ENCODE data around the gene MINDY4B. TPM values are rescaled to one million over a fixed set of nuclear protein-coding genes. Genes with fewer than 3 reads are reported as not detected.
"Not testable (repeated sequence)": the region's sequence is repeated elsewhere in the genome, so short reads cannot be mapped to it uniquely, and the experiment has no call there.

The MINDY4B gene
- total RNA-seq, 2 experiments from 2014 or later: not detected

DNA sequence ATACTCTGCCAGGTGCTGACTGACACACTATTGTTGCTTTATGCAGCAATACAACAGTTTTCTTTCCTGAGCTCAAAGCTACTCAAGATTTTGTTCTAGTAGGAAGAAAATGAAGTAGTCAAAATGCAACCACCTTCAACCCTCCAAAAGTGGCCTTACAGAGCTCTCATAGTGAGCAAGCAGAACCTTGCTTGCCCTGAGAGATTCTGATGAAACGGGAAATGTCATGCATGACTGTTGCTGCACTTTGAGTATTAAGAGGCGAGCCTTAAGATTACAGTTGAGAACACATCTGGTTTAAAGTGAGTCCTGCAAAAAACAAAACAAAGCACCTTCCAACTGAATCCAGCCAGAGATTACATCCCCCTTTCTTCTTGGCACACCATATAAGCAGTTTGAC is 29.7 kb downstream of the MINDY4B start:
- Mint-ChIP-seq H3K36me3 (ENCODE audit: low read depth) (no peaks in the 10 kb centered on the region), H3K27ac (no peak overlapping the region), H3K27me3 (peaks cover 5% of the 10 kb centered on the region), H3K4me1 (peaks cover 5% of the 10 kb centered on the region), H3K9me3 (ENCODE audit: low read depth) (no peaks in the 10 kb centered on the region), H3K4me3 (no peak overlapping the region)
- peak; percentile 74 for ATAC-seq
- DNase-seq: no peak
- POLR2A ChIA-PET: no interaction called here
- intact Hi-C loops (cut with DNase I, micrococcal nuclease): no loop called here
- CTCF ChIA-PET: interaction anchor here (0.9 to 1.9 kb wide), 3 partner anchors 13 to 154 kb away, joined by 3 to 6 read pairs (median 3); no protein-coding TSS in a partner anchor

GRCh38 chr3:150874666-150875219 is 30.5 kb downstream of the MINDY4B start:
- no peak overlapping the region for H3K27ac Mint-ChIP-seq
- POLR2A ChIA-PET: no interaction called here
- peaks cover 5% of the 10 kb centered on the region for H3K27me3 Mint-ChIP-seq
- peaks cover 5% of the 10 kb centered on the region for H3K4me1 Mint-ChIP-seq
- no peaks in the 10 kb centered on the region for H3K36me3 Mint-ChIP-seq (ENCODE audit: low read depth)
- intact Hi-C loops (cut with DNase I, micrococcal nuclease): no loop called here
- H3K4me3 Mint-ChIP-seq: no peak overlapping the region
- H3K9me3 Mint-ChIP-seq (ENCODE audit: low read depth): no peaks in the 10 kb centered on the region
- no peak for DNase-seq
- CTCF ChIA-PET: interaction anchor here (0.6 to 1.9 kb wide), 9 partner anchors 9 to 276 kb away, joined by 3 to 6 read pairs (median 3); no protein-coding TSS in a partner anchor
- ATAC-seq: peak; percentile 33

DNA sequence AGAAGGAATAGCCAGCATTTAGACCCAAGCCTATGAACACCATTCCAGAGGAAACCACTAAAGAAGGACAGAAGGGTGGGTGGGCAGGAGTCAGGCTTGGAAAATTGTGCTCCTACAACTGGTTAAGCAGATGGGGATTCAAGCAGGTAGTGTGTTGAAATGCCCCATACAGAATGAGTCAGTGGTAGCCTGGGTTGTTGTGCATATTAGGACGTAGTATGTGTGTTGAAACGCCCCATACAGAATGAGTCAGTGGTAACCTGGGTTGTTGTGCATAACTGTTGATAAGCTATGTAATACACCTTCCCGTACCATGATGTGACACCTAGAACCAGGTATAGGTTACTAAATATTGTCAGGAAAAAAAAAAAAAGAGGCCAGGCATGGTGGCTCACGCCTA is 34.0 kb downstream of the MINDY4B start:
- Mint-ChIP-seq H3K27ac (no peak overlapping the region), H3K36me3 (ENCODE audit: low read depth) (no peaks in the 10 kb centered on the region), H3K27me3 (peaks cover 13% of the 10 kb centered on the region), H3K9me3 (ENCODE audit: low read depth) (no peaks in the 10 kb centered on the region), H3K4me1 (peaks cover 5% of the 10 kb centered on the region), H3K4me3 (no peak overlapping the region)
- DNase-seq (no peak), ATAC-seq (no peak)
- POLR2A ChIA-PET: no interaction called here
- intact Hi-C loops (cut with DNase I, micrococcal nuclease): no loop called here
- CTCF ChIA-PET: no interaction called here

DNA sequence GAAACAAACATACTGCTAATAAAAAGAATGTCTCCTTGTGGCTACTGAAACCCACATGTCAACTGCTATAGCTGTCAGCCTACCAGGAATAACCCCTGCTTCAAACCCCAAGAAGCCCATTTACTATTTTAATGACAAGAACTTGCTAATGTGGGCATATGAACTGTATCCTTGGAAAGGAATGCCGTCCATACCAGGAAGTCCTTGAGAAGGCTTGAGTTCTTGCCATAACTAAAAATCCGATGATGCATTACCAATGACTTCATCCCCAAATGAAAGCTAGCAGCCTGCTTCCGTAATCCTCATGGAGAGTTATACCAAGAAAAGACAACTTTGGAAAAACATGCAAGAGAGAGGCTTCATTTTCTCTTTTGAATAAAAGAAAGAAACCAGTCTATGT is 34.8 kb downstream of the MINDY4B start:
- DNase-seq (no peak), ATAC-seq (no peak)
- peaks cover 2% of the 10 kb centered on the region for H3K4me1 Mint-ChIP-seq
- no peak overlapping the region for H3K27ac Mint-ChIP-seq
- peaks cover 15% of the 10 kb centered on the region for H3K27me3 Mint-ChIP-seq
- POLR2A ChIA-PET: no interaction called here
- CTCF ChIA-PET: no interaction called here
- no peaks in the 10 kb centered on the region for H3K36me3 Mint-ChIP-seq (ENCODE audit: low read depth)
- no peak overlapping the region for H3K4me3 Mint-ChIP-seq
- no peaks in the 10 kb centered on the region for H3K9me3 Mint-ChIP-seq (ENCODE audit: low read depth)
- intact Hi-C loops (cut with DNase I, micrococcal nuclease): no loop called here

- intact Hi-C loops (cut with DNase I, micrococcal nuclease): loop anchor here in 1 of 2 experiments (10.0 kb wide), 2 partner anchors 263 to 453 kb away; partner anchors contain the start of gene SELENOT
- no peaks in the 10 kb centered on the region for H3K36me3 Mint-ChIP-seq (ENCODE audit: low read depth)
- ChIA-PET CTCF (interaction anchor here (0.7 to 1.5 kb wide), 3 partner anchors 38 to 173 kb away, joined by 3 read pairs; no protein-coding TSS in a partner anchor), POLR2A (no interaction called here)
- H3K9me3 Mint-ChIP-seq (ENCODE audit: low read depth): no peaks in the 10 kb centered on the region
- peaks cover 22% of the 10 kb centered on the region for H3K27me3 Mint-ChIP-seq
- DNase-seq (no peak), ATAC-seq (no peak)
- H3K4me3 Mint-ChIP-seq: no peak overlapping the region
- H3K27ac Mint-ChIP-seq: no peak overlapping the region
- peaks cover 6% of the 10 kb centered on the region for H3K4me1 Mint-ChIP-seq
These were observed 37.0 kb downstream of the MINDY4B start for GRCh38 chr3:150868282-150868681.

DNA sequence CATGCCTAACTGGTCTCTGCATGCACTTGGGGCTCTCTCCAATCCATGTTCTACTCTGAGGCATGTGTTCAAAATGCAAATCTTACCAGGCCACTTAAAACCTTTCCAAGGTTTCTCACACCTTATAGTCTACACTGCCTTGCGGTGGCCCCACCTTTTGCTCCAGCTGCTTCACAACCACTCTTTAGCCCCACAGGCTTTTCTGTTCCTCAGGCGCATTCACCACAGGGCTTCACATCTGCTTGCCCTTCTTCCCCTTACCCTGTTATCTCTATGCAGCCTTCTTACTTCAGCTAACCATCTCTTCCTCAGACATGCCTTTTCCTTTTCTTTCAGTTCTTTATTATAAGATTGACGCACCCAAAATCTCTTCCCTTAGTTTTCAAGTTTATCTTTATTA is 37.8 kb downstream of the MINDY4B start:
- H3K36me3 Mint-ChIP-seq (ENCODE audit: low read depth): no peaks in the 10 kb centered on the region
- ChIA-PET CTCF (interaction anchor here (1.5 kb wide), 1 partner anchor 145 kb away, joined by 6 read pairs; no protein-coding TSS in a partner anchor), POLR2A (no interaction called here)
- peaks cover 22% of the 10 kb centered on the region for H3K27me3 Mint-ChIP-seq
- H3K9me3 Mint-ChIP-seq (ENCODE audit: low read depth): no peaks in the 10 kb centered on the region
- DNase-seq: no peak
- H3K27ac Mint-ChIP-seq: no peak overlapping the region
- intact Hi-C loops (cut with DNase I, micrococcal nuclease): loop anchor here in 1 of 2 experiments (10.0 kb wide), 2 partner anchors 263 to 453 kb away; partner anchors contain the start of gene SELENOT
- H3K4me3 Mint-ChIP-seq: no peak overlapping the region
- no peak for ATAC-seq
- H3K4me1 Mint-ChIP-seq: peaks cover 6% of the 10 kb centered on the region

DNA sequence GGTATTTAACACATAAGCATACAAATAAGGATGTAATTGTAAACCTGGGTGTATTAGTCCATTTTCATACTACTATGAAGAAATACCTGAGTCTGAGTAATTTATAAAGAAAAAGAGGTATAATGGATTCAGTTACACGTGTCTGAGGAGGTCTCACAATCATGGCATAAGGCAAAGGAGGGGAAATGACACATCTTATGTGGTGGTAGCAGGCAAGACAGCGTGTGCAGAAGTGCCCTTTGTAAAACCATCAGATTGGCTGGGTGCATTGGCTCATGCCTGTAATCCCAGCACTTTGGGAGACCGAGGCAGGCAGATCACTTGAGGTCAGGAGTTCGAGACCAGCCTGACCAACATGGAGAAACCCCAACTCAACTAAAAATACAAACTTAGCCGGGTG is 41.3 kb downstream of the MINDY4B start:
- ATAC-seq: peak; percentile 50
- H3K27me3 Mint-ChIP-seq: peaks cover 22% of the 10 kb centered on the region
- H3K4me1 Mint-ChIP-seq; H3K36me3 Mint-ChIP-seq (ENCODE audit: low read depth); H3K4me3 Mint-ChIP-seq; H3K9me3 Mint-ChIP-seq (ENCODE audit: low read depth); H3K27ac Mint-ChIP-seq; DNase-seq: not testable (repeated sequence)
- ChIA-PET POLR2A (interaction anchor here (0.6 to 0.7 kb wide), 2 partner anchors 98 to 1347 kb away, joined by 3 read pairs; no protein-coding TSS in a partner anchor), CTCF (interaction anchor here (1.1 to 5.2 kb wide), 6 partner anchors 20 to 229 kb away, joined by 3 to 28 read pairs (median 6); no protein-coding TSS in a partner anchor)
- intact Hi-C loops (cut with DNase I, micrococcal nuclease): loop anchor here in 1 of 2 experiments (2.0 to 10.0 kb wide), 4 partner anchors 77 to 449 kb away; partner anchors contain the start of gene SELENOT

DNA sequence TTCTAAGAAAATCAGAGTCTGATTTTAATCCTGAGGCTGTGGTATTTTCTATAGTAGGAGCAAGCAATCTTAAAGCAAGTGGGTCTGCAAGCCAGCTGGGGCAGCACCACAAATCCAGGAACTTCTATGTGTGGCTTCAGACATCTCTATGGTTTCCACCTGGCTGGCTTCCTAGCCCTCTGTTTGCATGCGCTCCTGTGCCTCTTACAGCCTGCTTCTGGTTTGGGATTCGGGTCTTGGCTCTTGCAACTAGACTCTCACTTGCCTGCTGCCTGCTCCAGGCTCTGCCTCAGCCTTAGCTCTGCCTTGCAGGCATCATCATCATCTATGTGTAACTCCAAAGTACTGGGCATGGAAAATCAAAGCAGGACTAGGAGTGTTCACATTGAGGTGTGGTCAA is 43.4 kb downstream of the MINDY4B start:
- no peak for DNase-seq
- no peak overlapping the region for H3K4me3 Mint-ChIP-seq
- H3K27ac Mint-ChIP-seq: no peak overlapping the region
- no peaks in the 10 kb centered on the region for H3K9me3 Mint-ChIP-seq (ENCODE audit: low read depth)
- peaks cover 15% of the 10 kb centered on the region for H3K27me3 Mint-ChIP-seq
- intact Hi-C loops (cut with DNase I, micrococcal nuclease): loop anchor here in 1 of 2 experiments (10.0 kb wide), 2 partner anchors 257 to 447 kb away; partner anchors contain the start of gene SELENOT
- H3K36me3 Mint-ChIP-seq (ENCODE audit: low read depth): no peaks in the 10 kb centered on the region
- H3K4me1 Mint-ChIP-seq: peaks cover 6% of the 10 kb centered on the region
- CTCF ChIA-PET: interaction anchor here (0.7 to 5.2 kb wide), 4 partner anchors 13 to 641 kb away, joined by 3 to 28 read pairs (median 3); no protein-coding TSS in a partner anchor
- POLR2A ChIA-PET: no interaction called here
- no peak for ATAC-seq

DNA sequence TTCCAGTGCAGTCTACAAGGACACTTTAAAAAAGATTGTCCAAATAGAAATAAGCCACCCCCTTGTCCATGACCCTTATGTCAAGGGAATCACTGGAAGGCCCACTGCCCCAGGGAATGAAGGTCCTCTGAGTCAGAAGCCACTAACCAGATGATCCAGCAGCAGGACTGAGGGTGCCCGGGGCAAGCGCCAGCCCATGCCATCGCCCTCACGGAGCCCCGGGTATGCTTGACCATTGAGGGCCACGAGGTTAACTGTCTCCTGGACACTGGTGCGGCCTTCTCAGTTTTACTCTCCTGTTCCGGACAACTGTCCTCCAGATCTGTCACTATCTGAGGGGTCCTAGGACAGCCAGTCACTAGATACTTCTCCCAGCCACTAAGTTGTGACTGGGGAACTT is 47.3 kb downstream of the MINDY4B start:
- H3K27ac Mint-ChIP-seq; H3K27me3 Mint-ChIP-seq; POLR2A ChIA-PET; H3K4me1 Mint-ChIP-seq; CTCF ChIA-PET; intact Hi-C loops (cut with DNase I, micrococcal nuclease); ATAC-seq; H3K9me3 Mint-ChIP-seq (ENCODE audit: low read depth); H3K4me3 Mint-ChIP-seq; DNase-seq; H3K36me3 Mint-ChIP-seq (ENCODE audit: low read depth): not testable (repeated sequence)

DNA sequence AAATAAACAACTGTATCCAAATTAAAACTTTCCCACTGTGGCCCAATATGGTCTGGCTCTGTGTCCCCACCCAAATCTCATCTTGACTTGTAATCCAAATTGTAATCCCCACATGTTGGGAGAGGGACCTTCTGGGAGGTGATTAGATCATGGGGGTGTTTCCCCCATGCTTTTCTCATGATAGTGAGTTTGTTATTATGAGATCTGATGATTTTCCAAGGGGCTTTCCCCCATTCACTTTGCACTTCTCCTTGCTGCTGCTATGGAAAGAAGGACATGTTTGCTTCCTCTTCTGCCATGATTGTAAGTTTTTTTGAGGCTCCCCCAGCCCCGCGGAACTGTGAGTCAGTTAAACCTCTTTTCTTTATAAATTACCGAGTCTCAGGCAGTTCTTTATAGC is 55.0 kb downstream of the MINDY4B start:
- DNase-seq: no peak
- intact Hi-C loops (cut with DNase I, micrococcal nuclease): no loop called here
- ChIA-PET POLR2A (no interaction called here), CTCF (no interaction called here)
- Mint-ChIP-seq H3K27me3 (peaks cover 7% of the 10 kb centered on the region), H3K4me1 (no peaks in the 10 kb centered on the region), H3K9me3 (ENCODE audit: low read depth) (peaks cover 3% of the 10 kb centered on the region), H3K4me3 (no peak overlapping the region), H3K27ac (no peak overlapping the region), H3K36me3 (ENCODE audit: low read depth) (no peaks in the 10 kb centered on the region)
- ATAC-seq: no peak

- Mint-ChIP-seq H3K9me3 (ENCODE audit: low read depth) (peaks cover 3% of the 10 kb centered on the region), H3K4me3 (no peak overlapping the region), H3K36me3 (ENCODE audit: low read depth) (no peaks in the 10 kb centered on the region), H3K27ac (no peak overlapping the region), H3K27me3 (peaks cover 3% of the 10 kb centered on the region), H3K4me1 (no peaks in the 10 kb centered on the region)
- ATAC-seq: no peak
- CTCF ChIA-PET: interaction anchor here (1.5 kb wide), 1 partner anchor 61 kb away, joined by 3 read pairs; no protein-coding TSS in a partner anchor
- POLR2A ChIA-PET: interaction anchor here (0.6 kb wide), 1 partner anchor 593 kb away, joined by 7 read pairs; no protein-coding TSS in a partner anchor
- no peak for DNase-seq
- intact Hi-C loops (cut with DNase I, micrococcal nuclease): no loop called here
These were observed 56.4 kb downstream of the MINDY4B start for GRCh38 chr3:150848864-150849263.

DNA sequence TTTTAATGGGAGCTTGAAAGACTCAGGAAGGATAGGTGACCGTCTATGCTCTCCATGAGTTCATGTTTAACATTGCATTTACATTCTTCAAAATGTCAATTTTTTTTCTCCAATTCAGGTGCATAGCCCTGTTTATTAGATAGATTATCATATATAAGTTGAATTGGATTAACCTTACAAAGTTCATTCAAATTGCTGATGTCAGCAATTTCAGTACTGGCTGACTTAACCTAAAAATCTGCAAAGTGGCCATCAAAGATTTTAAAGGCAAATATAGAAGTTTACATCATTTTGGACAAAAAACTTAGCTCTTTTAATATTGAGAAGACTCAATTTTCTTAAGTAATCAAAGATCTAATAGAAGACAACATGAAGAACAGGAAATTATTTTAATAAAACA is 57.8 kb downstream of the MINDY4B start:
- Mint-ChIP-seq H3K27me3 (peaks cover 6% of the 10 kb centered on the region), H3K4me1 (no peaks in the 10 kb centered on the region), H3K9me3 (ENCODE audit: low read depth) (peaks cover 3% of the 10 kb centered on the region), H3K27ac (no peak overlapping the region), H3K4me3 (no peak overlapping the region), H3K36me3 (ENCODE audit: low read depth) (no peaks in the 10 kb centered on the region)
- intact Hi-C loops (cut with DNase I, micrococcal nuclease): no loop called here
- ChIA-PET POLR2A (no interaction called here), CTCF (interaction anchor here (0.8 to 1.5 kb wide), 4 partner anchors 59 to 373 kb away, joined by 3 read pairs; no protein-coding TSS in a partner anchor)
- DNase-seq: no peak
- ATAC-seq: no peak
